ENCODE measurements around the gene ITGB3. TPM values are rescaled to one million over a fixed set of nuclear protein-coding genes. Genes with fewer than 3 reads are reported as not detected.

ITGB3 gene
- total and polyA plus RNA-seq, 2 donors from 2014 or later: 7.1 to 88.8 TPM

- Histone ChIP-seq H3K36me3 (ENCODE audit: control insufficient read depth in 2 of 3, insufficient read depth in 3 of 3, low read length in 3 of 3) (no peaks in the 10 kb centered on the region), H3K9me3 (ENCODE audit: control insufficient read depth in 2 of 3, insufficient read depth in 1 of 3, low read length in 3 of 3) (no peaks in the 10 kb centered on the region), H3K27ac (ENCODE audit: low read depth in 2 of 2, low read length in 2 of 2) (peak overlapping the region in 1 of 2 donors; percentile 5), H3K27me3 (ENCODE audit: control insufficient read depth, insufficient read depth, low read length) (no peaks in the 10 kb centered on the region), H3K4me3 (ENCODE audit: low read length in 3 of 3) (no peak overlapping the region), H3K9ac (ENCODE audit: low read length in 3 of 3) (peak overlapping the region in 1 of 3 donors; percentile 1), H3K4me1 (ENCODE audit: control insufficient read depth in 2 of 3, insufficient read depth in 2 of 3, low read depth in 1 of 3, low read length in 3 of 3) (peaks cover 3 to 15% (median 8%) of the 10 kb centered on the region in 3 donors)
- FAIRE-seq (no peak), DNase-seq (no peak)
- TF ChIP-seq CTCF (IDR thresholded peaks at IDR 0.05; ENCODE audit: borderline replicate concordance, extremely low read depth, insufficient read depth): no peak
- intact Hi-C loops (cut with DNase I): loop anchor here (5.0 kb wide), 1 partner anchor 86 kb away; no protein-coding TSS in a partner anchor
Measured at GRCh38 chr17:47231334-47231733, 22.3 kb upstream of the ITGB3 start.

GRCh38 chr17:47231866-47232265 lies 21.8 kb upstream of the ITGB3 start:
- TF ChIP-seq CTCF (IDR thresholded peaks at IDR 0.05; ENCODE audit: borderline replicate concordance, extremely low read depth, insufficient read depth): no peak
- no peaks in the 10 kb centered on the region for H3K27me3 ChIP-seq (ENCODE audit: control insufficient read depth, insufficient read depth, low read length)
- FAIRE-seq (no peak), DNase-seq (no peak)
- H3K36me3 ChIP-seq (ENCODE audit: control insufficient read depth in 2 of 3, insufficient read depth in 3 of 3, low read length in 3 of 3): no peaks in the 10 kb centered on the region
- H3K4me1 ChIP-seq (ENCODE audit: control insufficient read depth in 2 of 3, insufficient read depth in 2 of 3, low read depth in 1 of 3, low read length in 3 of 3): peaks cover 3 to 13% (median 8%) of the 10 kb centered on the region in 3 donors
- peak overlapping the region in 1 of 3 donors; percentile 1 for H3K9ac ChIP-seq (ENCODE audit: low read length in 3 of 3)
- no peaks in the 10 kb centered on the region for H3K9me3 ChIP-seq (ENCODE audit: control insufficient read depth in 2 of 3, insufficient read depth in 1 of 3, low read length in 3 of 3)
- H3K4me3 ChIP-seq (ENCODE audit: low read length in 3 of 3): no peak overlapping the region
- no peak overlapping the region for H3K27ac ChIP-seq (ENCODE audit: low read depth in 2 of 2, low read length in 2 of 2)
- intact Hi-C loops (cut with DNase I): loop anchor here (5.0 kb wide), 1 partner anchor 85 kb away; no protein-coding TSS in a partner anchor

GRCh38 chr17:47232465-47232864 lies 21.2 kb upstream of the ITGB3 start:
- intact Hi-C loops (cut with DNase I): loop anchor here (5.0 kb wide), 1 partner anchor 85 kb away; no protein-coding TSS in a partner anchor
- no peaks in the 10 kb centered on the region for H3K36me3 ChIP-seq (ENCODE audit: control insufficient read depth in 2 of 3, insufficient read depth in 3 of 3, low read length in 3 of 3)
- DNase-seq (no peak), FAIRE-seq (no peak)
- no peak overlapping the region for H3K4me3 ChIP-seq (ENCODE audit: low read length in 3 of 3)
- H3K27me3 ChIP-seq (ENCODE audit: control insufficient read depth, insufficient read depth, low read length): no peaks in the 10 kb centered on the region
- H3K9ac ChIP-seq (ENCODE audit: low read length in 3 of 3): no peak overlapping the region
- TF ChIP-seq CTCF (IDR thresholded peaks at IDR 0.05; ENCODE audit: borderline replicate concordance, extremely low read depth, insufficient read depth): no peak
- H3K27ac ChIP-seq (ENCODE audit: low read depth in 2 of 2, low read length in 2 of 2): no peak overlapping the region
- H3K9me3 ChIP-seq (ENCODE audit: control insufficient read depth in 2 of 3, insufficient read depth in 1 of 3, low read length in 3 of 3): no peaks in the 10 kb centered on the region
- H3K4me1 ChIP-seq (ENCODE audit: control insufficient read depth in 2 of 3, insufficient read depth in 2 of 3, low read depth in 1 of 3, low read length in 3 of 3): peaks cover 3 to 13% (median 8%) of the 10 kb centered on the region in 3 donors

GRCh38 chr17:47235506-47235905 lies 18.1 kb upstream of the ITGB3 start:
- no peak overlapping the region for H3K4me3 ChIP-seq (ENCODE audit: low read length in 3 of 3)
- intact Hi-C loops (cut with DNase I): no loop called here
- TF ChIP-seq CTCF (IDR thresholded peaks at IDR 0.05; ENCODE audit: borderline replicate concordance, extremely low read depth, insufficient read depth): no peak
- FAIRE-seq: no peak
- no peaks in the 10 kb centered on the region for H3K36me3 ChIP-seq (ENCODE audit: control insufficient read depth in 2 of 3, insufficient read depth in 3 of 3, low read length in 3 of 3)
- H3K9me3 ChIP-seq (ENCODE audit: control insufficient read depth in 2 of 3, insufficient read depth in 1 of 3, low read length in 3 of 3): no peaks in the 10 kb centered on the region
- no peak for DNase-seq
- H3K9ac ChIP-seq (ENCODE audit: low read length in 3 of 3): no peak overlapping the region
- no peaks in the 10 kb centered on the region for H3K27me3 ChIP-seq (ENCODE audit: control insufficient read depth, insufficient read depth, low read length)
- no peak overlapping the region for H3K27ac ChIP-seq (ENCODE audit: low read depth in 2 of 2, low read length in 2 of 2)
- H3K4me1 ChIP-seq (ENCODE audit: control insufficient read depth in 2 of 3, insufficient read depth in 2 of 3, low read depth in 1 of 3, low read length in 3 of 3): peaks cover 0 to 15% (median 13%) of the 10 kb centered on the region in 3 donors

Data from kidney (tissue), 14 donors.